Astrocyte of the spinal cord (primary cell): ENCODE data around the gene NDUFS5.
"Not testable (repeated sequence)": the region's sequence is repeated elsewhere in the genome, so short reads cannot be mapped to it uniquely, and the experiment has no call there.

Experiments
- DNase-seq: peaks from one replicate; pipeline ENCODE4 v3.0.0; 2011; ENCODE audit warnings: low read depth, low spot score
- H3K4me3 ChIP-seq: 2 replicates; pipeline ENCODE4 v1.5.1; 2011; ENCODE audit warnings: low read depth, mild to moderate bottlenecking, low read length, moderate library complexity
- CTCF ChIP-seq: IDR thresholded peaks from 2 replicates; pipeline ENCODE4 v1.5.1; 2012; ENCODE audit warnings: low read depth, mild to moderate bottlenecking, low read length, inconsistent platforms
- in situ Hi-C: cut with HindIII; loops from 2 replicates; pipeline ENCODE4 v1.10.0; 2017; ENCODE audit warnings: low sequenced_read_pairs

The NDUFS5 gene

GRCh38 chr1:39001516-39002421 is 24.4 kb upstream of the NDUFS5 start:
- no peak overlapping the region for H3K4me3 ChIP-seq
- in situ Hi-C loops = no loop called here
- no peak for TF ChIP-seq CTCF
- DNase-seq = no peak

- DNase-seq = no peak
- TF ChIP-seq CTCF = no peak
- in situ Hi-C loops = no loop called here
- no peak overlapping the region for H3K4me3 ChIP-seq
Measured at GRCh38 chr1:39003281-39003680, 22.9 kb upstream of the NDUFS5 start.

GRCh38 chr1:39003794-39004193 is 22.4 kb upstream of the NDUFS5 start:
- no peak overlapping the region for H3K4me3 ChIP-seq
- in situ Hi-C loops = no loop called here
- no peak for DNase-seq
- TF ChIP-seq CTCF = no peak

GRCh38 chr1:39006287-39006686 is 19.9 kb upstream of the NDUFS5 start:
- H3K4me3 ChIP-seq = no peak overlapping the region
- TF ChIP-seq CTCF = no peak
- no peak for DNase-seq
- in situ Hi-C loops = no loop called here

GRCh38 chr1:39006726-39007645 is 19.2 kb upstream of the NDUFS5 start:
- TF ChIP-seq CTCF = no peak
- H3K4me3 ChIP-seq = no peak overlapping the region
- in situ Hi-C loops = no loop called here
- DNase-seq = no peak

GRCh38 chr1:39014956-39015355 is 11.2 kb upstream of the NDUFS5 start:
- in situ Hi-C loops, H3K4me3 ChIP-seq, DNase-seq: not testable (repeated sequence)
